HCT116 (cell line): ENCODE data around the gene PGM2. TPM values are rescaled to one million over a fixed set of nuclear protein-coding genes. Genes with fewer than 3 reads are reported as not detected.

Source experiments
- ATAC-seq: fragments of 200-7000 bp; cut with Tn5 transposase; 2 replicates; pipeline ENCODE4 v1.9.1; 2020; ENCODE audit warnings: mild to moderate bottlenecking, moderate library complexity
- BruUV-seq: library from RNA; stranded (reverse); fragments of 400-500 nt; replicated peaks from 2 replicates; lab custom pipeline; 2021; lab: Mats Ljungman, UMichigan
- CTCF ChIA-PET: fragments of 300-600 bp; sonication (Branson Sonifier 250); formaldehyde crosslinking; loops from one replicate; lab custom pipeline; 2021; ENCODE audit warnings: antibody characterized with exemption; lab: Charles Lee
- POLR2A ChIA-PET: fragments of 300-600, 350-600 bp; sonication (Branson Sonifier 250); formaldehyde crosslinking; loops from one replicate; lab custom pipeline; 2021; ENCODE audit warnings: antibody characterized with exemption; lab: Charles Lee
- RAD21 ChIA-PET, 2 experiments: fragments of 300-600 bp; sonication (Branson Sonifier 250); formaldehyde crosslinking; loops; one replicate each; lab custom pipeline; 2023; ENCODE audit warnings: low total read pairs in 2 of 2; ENCODE audit not compliant: uncharacterized antibody in 2 of 2, unreplicated experiment in 2 of 2, low non-redundant PET in 1 of 2; lab: Charles Lee
- DNase-seq: peaks from one replicate; pipeline ENCODE4 v3.0.0-alpha.2; 2010; ENCODE audit warnings: low read depth, low spot score
- H2AFZ ChIP-seq: fragments of 200-600 bp; shearing (Covaris generic), sonication (generic); 2 replicates; pipeline ENCODE4 v1.6.1; 2017; ENCODE audit warnings: low read depth, mixed run types, mixed read lengths, antibody characterized with exemption, low read length; ENCODE audit not compliant: poor library complexity, severe bottlenecking
- H3K27ac ChIP-seq: 2 replicates; pipeline ENCODE4 v1.5.1; 2012; ENCODE audit warnings: low read depth, low read length
- H3K27me3 ChIP-seq: fragments of 200-600 bp; sonication (generic); 2 replicates; pipeline ENCODE4 v1.6.1; 2016; ENCODE audit warnings: mixed run types, low read length, mixed read lengths; ENCODE audit not compliant: insufficient read depth
- H3K36me3 ChIP-seq, 2 experiments: fragments of 200-500 bp in 1 of 2; fragments of 200-600 bp in 1 of 2; sonication (Bioruptor generic) in 1 of 2; sonication (generic) in 1 of 2; 2 replicates each; pipeline versions ENCODE4 v1.5.1 to v1.6.1; 2014 to 2016; ENCODE audit warnings: low read length in 2 of 2, inconsistent platforms in 1 of 2, mixed read lengths in 1 of 2, mixed run types in 1 of 2; ENCODE audit not compliant: insufficient read depth in 2 of 2, control insufficient read depth in 1 of 2
- H3K4me1 ChIP-seq, 2 experiments: fragments of 200-600 bp in 1 of 2; sonication (generic) in 1 of 2; 2 replicates each; pipeline versions ENCODE4 v1.5.1 to v1.6.1; 2012 to 2017; ENCODE audit warnings: low read length in 2 of 2, inconsistent platforms in 1 of 2, mild to moderate bottlenecking in 1 of 2, mixed read lengths in 1 of 2, mixed run types in 1 of 2, moderate library complexity in 1 of 2; ENCODE audit not compliant: insufficient read depth in 2 of 2, control insufficient read depth in 1 of 2
- H3K4me2 ChIP-seq: fragments of 200-600 bp; sonication (generic); 2 replicates; pipeline ENCODE4 v1.6.1; 2017; ENCODE audit warnings: mixed run types, low read length, mixed read lengths
- H3K4me3 ChIP-seq, 2 experiments: fragments of 200-600 bp in 1 of 2; sonication (generic) in 1 of 2; replicated peaks in 1 of 2; 2 replicates each; pipeline ENCODE4 v1.5.1; 2011 to 2016; ENCODE audit warnings: low read length in 2 of 2, control low read depth in 1 of 2, low read depth in 1 of 2, mild to moderate bottlenecking in 1 of 2, mixed read lengths in 1 of 2, mixed run types in 1 of 2
- H3K79me2 ChIP-seq: fragments of 200-600 bp; sonication (generic); 2 replicates; pipeline ENCODE4 v1.6.1; 2017; ENCODE audit warnings: mild to moderate bottlenecking, mixed run types, low read length, moderate library complexity, mixed read lengths; ENCODE audit not compliant: insufficient read depth
- H3K9ac ChIP-seq: fragments of 200-600 bp; sonication (generic); 2 replicates; pipeline ENCODE4 v1.6.1; 2016; ENCODE audit warnings: low read length, mixed read lengths
- H3K9me2 ChIP-seq: fragments of 200-600 bp; sonication (generic), shearing (Covaris generic); 2 replicates; pipeline ENCODE4 v1.6.1; 2017; ENCODE audit warnings: mixed run types, mild to moderate bottlenecking, moderate library complexity; ENCODE audit not compliant: insufficient read depth
- H3K9me3 ChIP-seq, 2 experiments: fragments of 200-500 bp in 1 of 2; fragments of 200-600 bp in 1 of 2; sonication (Bioruptor generic) in 1 of 2; sonication (generic) in 1 of 2; 2 replicates each; pipeline ENCODE4 v1.6.1; 2014 to 2017; ENCODE audit warnings: low read length in 2 of 2, mixed read lengths in 2 of 2, inconsistent platforms in 1 of 2, low read depth in 1 of 2, mild to moderate bottlenecking in 1 of 2, mixed run types in 1 of 2, moderate library complexity in 1 of 2; ENCODE audit not compliant: control insufficient read depth in 1 of 2, insufficient read depth in 1 of 2
- H4K20me1 ChIP-seq: fragments of 200-600 bp; sonication (generic), shearing (Covaris generic); 2 replicates; pipeline ENCODE4 v1.6.1; 2017; ENCODE audit warnings: mixed run types, mild to moderate bottlenecking, moderate library complexity; ENCODE audit not compliant: insufficient read depth
- CBX3 ChIP-seq: IDR thresholded peaks from 2 replicates; pipeline ENCODE4 v1.6.1; 2012; ENCODE audit warnings: low read depth
- CEBPB ChIP-seq: IDR thresholded peaks from 2 replicates; pipeline ENCODE4 v1.6.1; 2012; ENCODE audit warnings: low read depth
- EZH2phosphoT487 ChIP-seq: fragments of 200-600 bp; IDR thresholded peaks from 2 replicates; pipeline ENCODE4 v1.6.1; 2018; ENCODE audit warnings: antibody characterized with exemption, borderline replicate concordance
- FOSL1 ChIP-seq: IDR thresholded peaks from 2 replicates; pipeline ENCODE4 v1.6.1; 2012; ENCODE audit warnings: low read depth
- POLR2A ChIP-seq: IDR thresholded peaks from 2 replicates; pipeline ENCODE4 v1.7.0; 2011; ENCODE audit warnings: borderline replicate concordance; ENCODE audit not compliant: insufficient read depth, insufficient read length; ENCODE audit errors: extremely low read depth
- RAD21 ChIP-seq: IDR thresholded peaks from 2 replicates; pipeline ENCODE4 v1.6.1; 2012; ENCODE audit warnings: low read depth, mild to moderate bottlenecking
- TCF7L2 ChIP-seq: IDR thresholded peaks from 2 replicates; pipeline ENCODE4 v1.7.0; 2011; ENCODE audit warnings: borderline replicate concordance, inconsistent platforms; ENCODE audit not compliant: insufficient read depth, insufficient read length; ENCODE audit errors: extremely low read depth
- YY1 ChIP-seq: IDR thresholded peaks from 2 replicates; pipeline ENCODE4 v1.6.1; 2011; ENCODE audit warnings: low read length, low read depth, moderate library complexity, mild to moderate bottlenecking; ENCODE audit not compliant: insufficient replicate concordance; ENCODE audit errors: extremely low read depth
- ZNF274 ChIP-seq: fragments of 200-500 bp; sonication (Bioruptor generic); IDR thresholded peaks from 2 replicates; pipeline ENCODE4 v1.6.1; 2014; ENCODE audit warnings: mild to moderate bottlenecking, low read depth, low read length, inconsistent platforms
- intact Hi-C: fragments of 100-400 bp; cut with micrococcal nuclease; formaldehyde crosslinking; loops from 2 replicates; pipeline ENCODE4 v1.10.0; 2022
- total RNA-seq: library from RNA; stranded (reverse); gene quantifications from one replicate; pipeline ENCODE4 v1.2.1, GENCODE V29; 2021; ENCODE audit not compliant: unreplicated experiment
- TF ChIP-seq, protein P1 (sequence below): IDR thresholded peaks from 2 replicates; pipeline ENCODE4 v1.6.1; 2012; ENCODE audit warnings: low read depth
- TF ChIP-seq, protein P2 (sequence below): IDR thresholded peaks from 2 replicates; pipeline ENCODE4 v1.6.1; 2012

The PGM2 gene
- total RNA-seq, 1 experiment from 2014 or later, result 48.6 TPM

DNA sequence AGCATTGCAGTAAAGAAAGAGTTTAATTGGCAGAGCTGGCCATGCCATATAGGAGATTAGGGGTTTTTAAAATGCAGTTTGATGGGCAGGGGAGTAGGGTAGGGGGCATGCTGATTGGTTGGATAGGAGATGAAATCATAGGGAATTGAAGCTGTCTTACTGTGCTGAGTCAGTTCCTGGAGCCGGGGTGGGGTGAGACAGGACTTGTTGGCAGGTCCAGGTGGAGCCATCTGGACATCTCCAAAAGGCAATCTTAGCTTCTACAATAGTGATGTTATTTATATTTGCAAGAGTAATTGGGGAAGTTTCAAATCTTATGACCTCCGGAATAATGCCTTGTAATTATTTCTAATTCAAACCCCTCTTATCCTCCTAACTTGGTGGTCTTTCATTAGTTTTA, 32.4 kb upstream of the PGM2 start:
- H3K4me3 ChIP-seq, result no peak overlapping the region
- no peaks in the 10 kb centered on the region for H3K79me2 ChIP-seq
- no peak for DNase-seq
- BruUV-seq, result no TSS peak
- no peaks in the 10 kb centered on the region for H3K9me2 ChIP-seq
- TF ChIP-seq, protein P1, sequence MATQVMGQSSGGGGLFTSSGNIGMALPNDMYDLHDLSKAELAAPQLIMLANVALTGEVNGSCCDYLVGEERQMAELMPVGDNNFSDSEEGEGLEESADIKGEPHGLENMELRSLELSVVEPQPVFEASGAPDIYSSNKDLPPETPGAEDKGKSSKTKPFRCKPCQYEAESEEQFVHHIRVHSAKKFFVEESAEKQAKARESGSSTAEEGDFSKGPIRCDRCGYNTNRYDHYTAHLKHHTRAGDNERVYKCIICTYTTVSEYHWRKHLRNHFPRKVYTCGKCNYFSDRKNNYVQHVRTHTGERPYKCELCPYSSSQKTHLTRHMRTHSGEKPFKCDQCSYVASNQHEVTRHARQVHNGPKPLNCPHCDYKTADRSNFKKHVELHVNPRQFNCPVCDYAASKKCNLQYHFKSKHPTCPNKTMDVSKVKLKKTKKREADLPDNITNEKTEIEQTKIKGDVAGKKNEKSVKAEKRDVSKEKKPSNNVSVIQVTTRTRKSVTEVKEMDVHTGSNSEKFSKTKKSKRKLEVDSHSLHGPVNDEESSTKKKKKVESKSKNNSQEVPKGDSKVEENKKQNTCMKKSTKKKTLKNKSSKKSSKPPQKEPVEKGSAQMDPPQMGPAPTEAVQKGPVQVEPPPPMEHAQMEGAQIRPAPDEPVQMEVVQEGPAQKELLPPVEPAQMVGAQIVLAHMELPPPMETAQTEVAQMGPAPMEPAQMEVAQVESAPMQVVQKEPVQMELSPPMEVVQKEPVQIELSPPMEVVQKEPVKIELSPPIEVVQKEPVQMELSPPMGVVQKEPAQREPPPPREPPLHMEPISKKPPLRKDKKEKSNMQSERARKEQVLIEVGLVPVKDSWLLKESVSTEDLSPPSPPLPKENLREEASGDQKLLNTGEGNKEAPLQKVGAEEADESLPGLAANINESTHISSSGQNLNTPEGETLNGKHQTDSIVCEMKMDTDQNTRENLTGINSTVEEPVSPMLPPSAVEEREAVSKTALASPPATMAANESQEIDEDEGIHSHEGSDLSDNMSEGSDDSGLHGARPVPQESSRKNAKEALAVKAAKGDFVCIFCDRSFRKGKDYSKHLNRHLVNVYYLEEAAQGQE, result no peak
- no peak for TF ChIP-seq EZH2phosphoT487
- ChIA-PET CTCF (interaction anchor here (1.2 kb wide), 2 partner anchors 191 to 341 kb away, joined by 4 to 5 read pairs; a partner anchor contains a TSS), POLR2A (no interaction called here), RAD21 (interaction anchor here in 1 of 2 experiments (0.6 kb wide), 1 partner anchor 228 kb away, joined by 3 read pairs; no protein-coding TSS in a partner anchor)
- no peaks in the 10 kb centered on the region for H3K4me1 ChIP-seq
- no peak overlapping the region for H3K27ac ChIP-seq
- H3K9me3 ChIP-seq, result no peaks in the 10 kb centered on the region
- no peaks in the 10 kb centered on the region for H3K27me3 ChIP-seq
- H3K4me2 ChIP-seq, result no peak overlapping the region
- ATAC-seq, result no peak
- H4K20me1 ChIP-seq, result no peaks in the 10 kb centered on the region
- intact Hi-C loops, result loop anchor here (5.0 kb wide), 1 partner anchor 357 kb away; no protein-coding TSS in a partner anchor
- no peak overlapping the region for H2AFZ ChIP-seq
- H3K9ac ChIP-seq, result no peak overlapping the region
- no peaks in the 10 kb centered on the region for H3K36me3 ChIP-seq

DNA sequence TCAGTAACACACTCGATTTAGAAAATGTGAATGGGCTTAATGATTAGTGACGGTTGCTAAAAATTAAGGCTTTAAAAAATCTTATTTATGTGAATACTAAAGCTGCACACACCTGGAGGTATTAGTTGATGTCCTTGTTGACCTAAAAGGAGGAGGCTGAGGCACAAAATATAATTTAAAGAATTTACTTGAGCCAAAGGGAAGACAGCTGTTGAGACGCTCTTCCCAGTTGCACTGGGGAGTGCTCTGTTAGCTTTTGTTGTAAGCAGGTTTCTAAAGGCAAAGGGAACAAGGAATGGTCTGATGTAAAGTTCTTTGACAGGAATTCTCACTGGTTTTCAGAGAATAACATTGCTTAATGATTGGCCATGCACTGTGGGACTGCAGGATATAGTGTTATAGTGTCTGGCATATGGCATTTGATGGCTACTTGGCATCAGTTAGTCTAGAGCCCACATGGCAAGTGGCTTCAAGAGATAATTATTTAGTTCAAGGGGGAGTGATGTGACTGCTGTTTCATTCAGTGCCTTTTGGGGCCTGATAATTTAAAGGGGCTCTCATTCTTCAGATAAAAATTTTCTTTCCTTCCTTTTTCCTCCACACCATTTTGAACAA, 30.8 kb upstream of the PGM2 start:
- no peak overlapping the region for H3K27ac ChIP-seq
- no peaks in the 10 kb centered on the region for H3K9me2 ChIP-seq
- no peaks in the 10 kb centered on the region for H3K4me1 ChIP-seq
- no peak overlapping the region for H3K4me3 ChIP-seq
- no peaks in the 10 kb centered on the region for H4K20me1 ChIP-seq
- ChIA-PET CTCF (interaction anchor here (1.0 kb wide), 1 partner anchor 192 kb away, joined by 4 read pairs; no protein-coding TSS in a partner anchor), POLR2A (no interaction called here), RAD21 (no interaction called here)
- intact Hi-C loops, result no loop called here
- no peaks in the 10 kb centered on the region for H3K9me3 ChIP-seq
- H3K79me2 ChIP-seq, result no peaks in the 10 kb centered on the region
- H3K4me2 ChIP-seq, result no peak overlapping the region
- H2AFZ ChIP-seq, result no peak overlapping the region
- no peaks in the 10 kb centered on the region for H3K36me3 ChIP-seq
- DNase-seq (no peak), ATAC-seq (no peak)
- no TSS peak for BruUV-seq
- H3K27me3 ChIP-seq, result no peaks in the 10 kb centered on the region
- H3K9ac ChIP-seq, result no peak overlapping the region
- TF ChIP-seq, protein P2, sequence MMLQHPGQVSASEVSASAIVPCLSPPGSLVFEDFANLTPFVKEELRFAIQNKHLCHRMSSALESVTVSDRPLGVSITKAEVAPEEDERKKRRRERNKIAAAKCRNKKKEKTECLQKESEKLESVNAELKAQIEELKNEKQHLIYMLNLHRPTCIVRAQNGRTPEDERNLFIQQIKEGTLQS, result no peak
- TF ChIP-seq TCF7L2 (no peak), YY1 (no peak), FOSL1 (no peak), RAD21 (no peak), EZH2phosphoT487 (no peak), CBX3 (no peak), ZNF274 (no peak), POLR2A (no peak), CEBPB (no peak)
- TF ChIP-seq, protein P1, result no peak
